GM12878 (cell line): Measurements from ENCODE around the gene IPPK. TPM values are rescaled to one million over a fixed set of nuclear protein-coding genes. Genes with fewer than 3 reads are reported as not detected.

Source experiments
- ATAC-seq: fragments of 200-7000 bp; cut with Tn5 transposase; 3 replicates; pipeline ENCODE4 v1.9.1; 2020; ENCODE audit warnings: mild to moderate bottlenecking, moderate library complexity
- BruUV-seq: library from RNA; stranded (reverse); fragments of 400-500 nt; replicated peaks from 2 replicates; lab custom pipeline; 2021; lab: Mats Ljungman, UMichigan
- CTCF ChIA-PET: fragments of 300-600 bp; sonication (Branson Sonifier 250); formaldehyde crosslinking; extraction: SDS; loops from one replicate; lab custom pipeline; 2021; ENCODE audit warnings: inconsistent platforms; lab: Yijun Ruan, JAX
- POLR2A ChIA-PET: fragments of 350-600 bp; formaldehyde crosslinking; extraction: SDS; loops from one replicate; lab custom pipeline; 2021; ENCODE audit warnings: inconsistent platforms; lab: Charles Lee
- RAD21 ChIA-PET: fragments of 300-600 bp; sonication (Branson Sonifier 250); formaldehyde crosslinking; loops from one replicate; lab custom pipeline; 2023; ENCODE audit warnings: antibody characterized with exemption; ENCODE audit not compliant: unreplicated experiment; lab: Charles Lee
- SMC1A ChIA-PET: fragments of 300-600 bp; sonication (Branson Sonifier 250); formaldehyde crosslinking; loops from one replicate; lab custom pipeline; 2023; ENCODE audit not compliant: unreplicated experiment, uncharacterized antibody; lab: Charles Lee
- DNase-seq: peaks from one replicate; pipeline ENCODE4 v3.0.0-alpha.2; 2011; ENCODE audit warnings: low read depth, low spot score
- FAIRE-seq: peaks from 3 replicates; lab custom pipeline; 2011; peaks lifted over from hg19 to GRCh38; lab: Jason Lieb, UNC
- H2AFZ ChIP-seq: 2 replicates; pipeline ENCODE4 v1.6.0; 2011; ENCODE audit warnings: low read depth, low read length, control low read depth; ENCODE audit not compliant: control insufficient read depth
- H3K27ac ChIP-seq: 2 replicates; pipeline ENCODE4 v1.5.1; 2011; ENCODE audit warnings: control low read depth; ENCODE audit not compliant: control insufficient read depth, insufficient read depth
- H3K27me3 ChIP-seq, 2 experiments: replicated peaks in 1 of 2; 2 replicates each; pipeline versions ENCODE4 v1.6.0 to v1.6.1; 2011; ENCODE audit warnings: low read length in 1 of 2; ENCODE audit not compliant: control insufficient read depth in 2 of 2, insufficient read depth in 2 of 2
- H3K36me3 ChIP-seq, 2 experiments: 2 replicates each; pipeline ENCODE4 v1.5.1; 2011; ENCODE audit warnings: low read length in 1 of 2; ENCODE audit not compliant: control insufficient read depth in 2 of 2, insufficient read depth in 2 of 2
- H3K4me1 ChIP-seq: 2 replicates; pipeline ENCODE4 v1.6.1; 2011; ENCODE audit warnings: mild to moderate bottlenecking, low read length, moderate library complexity, mixed read lengths; ENCODE audit not compliant: control insufficient read depth, insufficient read depth
- H3K4me2 ChIP-seq: 2 replicates; pipeline ENCODE4 v1.6.0; 2011; ENCODE audit warnings: control low read depth; ENCODE audit not compliant: control insufficient read depth, insufficient read depth
- H3K4me3 ChIP-seq: fragments of 200-600 bp; sonication (generic); 2 replicates; pipeline ENCODE4 v1.5.1; 2016
- H3K79me2 ChIP-seq: 2 replicates; pipeline ENCODE4 v1.6.0; 2011; ENCODE audit warnings: low read length; ENCODE audit not compliant: control insufficient read depth, insufficient read depth
- H3K9ac ChIP-seq: 2 replicates; pipeline ENCODE4 v1.8.0; 2011; ENCODE audit warnings: low read length, control low read depth, mixed read lengths; ENCODE audit not compliant: control insufficient read depth, insufficient read depth
- H3K9me3 ChIP-seq: replicated peaks from 3 replicates; pipeline ENCODE4 v1.5.1; 2011; ENCODE audit warnings: mild to moderate bottlenecking, low read length; ENCODE audit not compliant: control insufficient read depth, insufficient read depth
- H4K20me1 ChIP-seq: 2 replicates; pipeline ENCODE4 v1.6.0; 2011; ENCODE audit not compliant: control insufficient read depth, insufficient read depth
- DPF2 ChIP-seq: fragments of 450-650 bp; IDR thresholded peaks from 2 replicates; pipeline ENCODE4 v1.6.1; 2017; ENCODE audit warnings: mild to moderate bottlenecking
- EGR1 ChIP-seq, 2 experiments: IDR thresholded peaks; 1 replicate in 1 of 2; 2 replicates in 1 of 2; pipeline ENCODE4 v1.6.1; 2011 to 2012; ENCODE audit warnings: low read depth in 2 of 2, low read length in 2 of 2, borderline replicate concordance in 1 of 2, mild to moderate bottlenecking in 1 of 2, moderate library complexity in 1 of 2
- FOXM1 ChIP-seq: IDR thresholded peaks from 2 replicates; pipeline ENCODE4 v1.6.1; 2012; ENCODE audit warnings: low read depth, mild to moderate bottlenecking, inconsistent platforms, low read length, moderate library complexity
- KLF5 ChIP-seq: fragments of 450-650 bp; IDR thresholded peaks from 2 replicates; pipeline ENCODE4 v1.6.1; 2014; ENCODE audit warnings: mild to moderate bottlenecking; ENCODE audit not compliant: partially characterized antibody
- MAX ChIP-seq: IDR thresholded peaks from 2 replicates; pipeline ENCODE4 v1.6.1; 2012; ENCODE audit warnings: low read depth, low read length, improper control_type of control experiment
- MYC ChIP-seq: IDR thresholded peaks from 2 replicates; pipeline ENCODE4 v1.6.1; 2011; ENCODE audit warnings: mild to moderate bottlenecking, low read length, moderate library complexity, inconsistent platforms; ENCODE audit not compliant: insufficient read depth, insufficient replicate concordance, insufficient read length, severe bottlenecking
- PAX8 ChIP-seq: fragments of 450-650 bp; IDR thresholded peaks from 2 replicates; pipeline ENCODE4 v1.6.1; 2017; ENCODE audit warnings: mild to moderate bottlenecking, moderate library complexity
- RUNX3 ChIP-seq: IDR thresholded peaks from 2 replicates; pipeline ENCODE4 v1.6.1; 2012; ENCODE audit warnings: low read length, inconsistent platforms
- SMAD1 ChIP-seq: fragments of 450-650 bp; IDR thresholded peaks from 2 replicates; pipeline ENCODE4 v1.6.1; 2018; ENCODE audit warnings: mild to moderate bottlenecking, low read depth; ENCODE audit not compliant: partially characterized antibody
- SMARCA5 ChIP-seq: fragments of 450-650 bp; IDR thresholded peaks from 2 replicates; pipeline ENCODE4 v1.6.1; 2017; ENCODE audit warnings: mild to moderate bottlenecking
- ZBTB33 ChIP-seq: fragments of 450-650 bp; IDR thresholded peaks from 2 replicates; pipeline ENCODE4 v1.6.1; 2017; ENCODE audit warnings: mild to moderate bottlenecking
- ZNF384 ChIP-seq: IDR thresholded peaks from 2 replicates; pipeline ENCODE4 v1.6.1; 2012; ENCODE audit warnings: low read depth, mild to moderate bottlenecking, low read length, improper control_type of control experiment, borderline replicate concordance
- WGBS: methylation state at CpG from one replicate; pipeline ENCODE4 v1.1.6; 2016; ENCODE audit warnings: low lambda C conversion rate; ENCODE audit not compliant: insufficient replicate concordance, insufficient coverage; ENCODE audit errors: missing lambda C conversion rate; 5-methylcytosine and 5-hydroxymethylcytosine counted together
- in situ Hi-C: fragments of 300-500 bp; cut with MboI; formaldehyde crosslinking; loops from 9 replicates; pipeline ENCODE4 v1.14.3; 2018; ENCODE audit warnings: mixed read lengths
- intact Hi-C: fragments of 100-400 bp; cut with micrococcal nuclease; formaldehyde crosslinking; loops from one replicate; pipeline ENCODE4 v1.14.2; 2022; ENCODE audit not compliant: unreplicated experiment
- polyA plus RNA-seq, 11 experiments: library from polyadenylated mRNA; depleted of rRNA in 4 of 11; unstranded in 6 of 11; stranded (reverse) in 5 of 11; fragments of >200 nt; fragmentation: Nextera tagmentation in 4 of 11; fragmentation: Illumina TruSeq in 1 of 11; extraction: Ambion mirVana in 4 of 11; extraction: Trizol in 1 of 11; gene quantifications; 1 replicate in 1 of 11; 2 replicates in 10 of 11; pipeline versions ENCODE4 v1.2.1 to v1.2.3, GENCODE V29; 2011 to 2016; ENCODE audit warnings: inconsistent platforms in 2 of 11, missing spikeins in 2 of 11, low read depth in 1 of 11
- total RNA-seq, 4 experiments: library from RNA; depleted of rRNA in 3 of 4; stranded (reverse); fragments of >200 nt in 3 of 4; fragmentation: Illumina TruSeq in 1 of 4; extraction: Trizol in 1 of 4; gene quantifications; 2 replicates each; pipeline versions ENCODE4 v1.2.1 to v1.2.3, GENCODE V29; 2013 to 2021

Gene IPPK
- total and polyA plus RNA-seq, 10 of the 15 experiments (the other 5 are each of a cell fraction or from before 2014, with no cell fraction given), result 2.1 to 22.1 (median 11.4) TPM

- SMC1A ChIA-PET, result interaction anchor here (0.6 kb wide), 1 partner anchor 90 kb away, joined by 3 read pairs; no protein-coding TSS in a partner anchor
- WGBS, result 65% methylated on average over 4 of the region's 4 CpGs
- H3K9ac ChIP-seq, result no peak overlapping the region
- ATAC-seq (no peak), DNase-seq (no peak), FAIRE-seq (no peak)
- no peaks in the 10 kb centered on the region for H3K4me1 ChIP-seq
- H3K79me2 ChIP-seq, result no peaks in the 10 kb centered on the region
- H3K27ac ChIP-seq, result no peak overlapping the region
- intact Hi-C loops (no loop called here), in situ Hi-C loops (no loop called here)
- no peaks in the 10 kb centered on the region for H3K36me3 ChIP-seq
- POLR2A ChIA-PET, result no interaction called here
- H2AFZ ChIP-seq, result no peak overlapping the region
- H3K9me3 ChIP-seq, result peaks cover 2% of the 10 kb centered on the region; the same call in 2 of the 3 replicates
- H3K4me3 ChIP-seq, result no peak overlapping the region
- no peak overlapping the region for H3K4me2 ChIP-seq
- H4K20me1 ChIP-seq, result no peaks in the 10 kb centered on the region
- TF ChIP-seq MAX, result no peak
- TF ChIP-seq ZBTB33, result no peak
- no peak for TF ChIP-seq ZNF384
- TF ChIP-seq EGR1 (IDR thresholded peaks at IDR 0.05; ENCODE audit: borderline replicate concordance in 1 of 2, low read depth in 2 of 2, low read length in 2 of 2), result no peak
- TF ChIP-seq FOXM1, result no peak
- TF ChIP-seq SMARCA5, result no peak
- TF ChIP-seq RUNX3, result no peak
- no peak for TF ChIP-seq MYC
- TF ChIP-seq PAX8, result no peak
- no peak for TF ChIP-seq SMAD1
- no peak for TF ChIP-seq DPF2
- no peak for TF ChIP-seq KLF5
- RAD21 ChIA-PET, result no interaction called here
- no TSS peak for BruUV-seq
- CTCF ChIA-PET, result no interaction called here
- H3K27me3 ChIP-seq, result no peaks in the 10 kb centered on the region
These were observed 69.9 kb downstream of the IPPK start for GRCh38 chr9:92599938-92600461.
